ENCODE results near the gene RNF13.

DNA sequence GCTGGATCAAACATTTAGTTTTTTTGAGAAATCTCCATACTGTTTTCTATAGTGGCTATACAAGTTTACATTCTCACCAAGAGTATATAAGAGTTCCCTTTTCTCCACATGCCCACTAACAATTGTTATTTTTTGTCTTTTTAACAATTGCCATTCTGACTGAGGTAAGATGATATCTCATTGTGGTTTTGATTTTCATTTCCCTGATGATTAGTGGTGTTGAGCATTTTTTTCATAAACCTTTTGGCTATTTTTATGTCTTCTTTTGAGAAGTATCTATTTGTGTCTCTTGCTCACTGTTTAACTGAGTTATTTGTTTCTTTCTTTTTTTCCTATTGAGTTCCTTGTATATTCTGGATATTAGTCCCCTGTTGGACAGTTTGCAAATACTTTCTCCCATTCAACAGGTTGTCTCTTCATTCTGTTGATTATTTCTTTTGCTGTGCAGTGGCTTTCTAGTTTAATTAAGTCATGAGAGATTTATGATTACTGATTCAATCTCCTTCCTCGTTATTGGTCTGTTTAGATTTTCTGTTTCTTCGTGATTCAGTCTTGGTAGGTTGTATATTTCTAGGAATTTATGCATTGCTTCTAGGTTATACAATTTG, 6.7 kb upstream of the RNF13 start:
- TF ChIP-seq ZFP30 (CRISPR knock-in tag; IDR thresholded peaks at IDR 0.05) (no peak), ARNTL (CRISPR knock-in tag; IDR thresholded peaks at IDR 0.05; ENCODE audit: borderline replicate concordance, low read depth) (no peak), ZNF70 (CRISPR knock-in tag; IDR thresholded peaks at IDR 0.05) (no peak), PATZ1 (CRISPR knock-in tag; IDR thresholded peaks at IDR 0.05; ENCODE audit: borderline replicate concordance) (no peak), ISL1 (CRISPR knock-in tag; IDR thresholded peaks at IDR 0.05) (no peak), ESRRG (CRISPR knock-in tag; IDR thresholded peaks at IDR 0.05) (no peak), TOX (CRISPR knock-in tag; IDR thresholded peaks at IDR 0.05; ENCODE audit: borderline replicate concordance) (no peak), ZFP3 (CRISPR knock-in tag; IDR thresholded peaks at IDR 0.05) (no peak)
- TF ChIP-seq, protein P1, sequence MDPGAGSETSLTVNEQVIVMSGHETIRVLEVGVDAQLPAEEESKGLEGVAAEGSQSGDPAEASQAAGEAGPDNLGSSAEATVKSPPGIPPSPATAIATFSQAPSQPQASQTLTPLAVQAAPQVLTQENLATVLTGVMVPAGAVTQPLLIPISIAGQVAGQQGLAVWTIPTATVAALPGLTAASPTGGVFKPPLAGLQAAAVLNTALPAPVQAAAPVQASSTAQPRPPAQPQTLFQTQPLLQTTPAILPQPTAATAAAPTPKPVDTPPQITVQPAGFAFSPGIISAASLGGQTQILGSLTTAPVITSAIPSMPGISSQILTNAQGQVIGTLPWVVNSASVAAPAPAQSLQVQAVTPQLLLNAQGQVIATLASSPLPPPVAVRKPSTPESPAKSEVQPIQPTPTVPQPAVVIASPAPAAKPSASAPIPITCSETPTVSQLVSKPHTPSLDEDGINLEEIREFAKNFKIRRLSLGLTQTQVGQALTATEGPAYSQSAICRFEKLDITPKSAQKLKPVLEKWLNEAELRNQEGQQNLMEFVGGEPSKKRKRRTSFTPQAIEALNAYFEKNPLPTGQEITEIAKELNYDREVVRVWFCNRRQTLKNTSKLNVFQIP (CRISPR knock-in tag; IDR thresholded peaks at IDR 0.05; ENCODE audit: borderline replicate concordance, low read depth): no peak

Data from SK-N-SH treated with all-trans-retinoic acid at 6 μM for 48 hours (cell line).